HL-60 (cell line): ENCODE results near the gene ELFN2.

ENCODE experiments used
- CTCF ChIP-seq: IDR thresholded peaks from one replicate; pipeline ENCODE4 v1.5.1; 2011; ENCODE audit warnings: low read length, control low read depth, inconsistent platforms; ENCODE audit not compliant: insufficient read depth
- POLR2AphosphoS5 ChIP-seq: IDR thresholded peaks from 2 replicates; pipeline ENCODE4 v1.6.1; 2012; ENCODE audit warnings: low read depth

GRCh38 chr22:37455896-37456295 is 28.6 kb upstream of the ELFN2 start:
- TF ChIP-seq CTCF (no peak), POLR2AphosphoS5 (no peak)
